Measurements from ENCODE around the gene HSCB.
A peak's percentile ranks its signal among the peaks of the same experiment; 100 is the strongest.

DNA sequence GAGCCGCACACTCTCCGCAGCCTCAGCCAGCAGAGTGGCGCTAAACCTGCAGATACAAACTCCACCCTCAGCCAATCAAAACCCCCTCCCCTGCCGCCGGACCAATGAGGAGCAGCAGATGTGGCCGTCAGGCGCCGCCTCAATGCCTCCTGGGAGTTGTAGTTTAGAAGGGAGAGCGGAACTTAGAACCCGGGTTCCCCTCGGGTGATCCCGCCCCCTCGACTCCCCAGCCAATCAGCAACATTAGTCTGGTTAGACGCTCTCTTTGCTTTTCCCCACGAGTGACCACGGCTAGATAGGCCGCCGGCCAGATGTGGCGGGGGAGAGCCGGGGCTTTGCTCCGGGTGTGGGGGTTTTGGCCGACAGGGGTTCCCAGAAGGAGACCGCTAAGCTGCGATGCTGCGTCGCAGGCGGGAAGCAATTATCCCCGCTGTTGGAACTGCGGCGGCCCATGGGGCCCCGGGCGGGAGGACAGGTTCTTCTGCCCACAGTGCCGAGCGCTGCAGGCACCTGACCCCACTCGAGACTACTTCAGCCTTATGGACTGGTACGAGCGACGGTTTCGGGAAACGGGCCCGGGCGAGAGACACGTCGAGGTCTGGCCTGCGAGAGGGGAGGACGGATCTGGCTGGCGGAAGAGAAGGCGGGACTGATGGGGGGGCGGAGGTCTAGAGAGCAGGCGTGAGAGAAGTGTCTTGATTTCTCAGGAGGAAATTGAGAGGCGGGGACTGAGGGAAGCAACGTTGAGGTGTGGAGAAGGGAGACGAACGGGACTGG, at the start of gene HSCB, which contains the start of gene CHEK2:
- TF ChIP-seq CHD2 (IDR thresholded peaks at IDR 0.05; ENCODE audit: low read depth, low read length) (peak; percentile 66; the same call in 1 of the 2 replicates), MXI1 (IDR thresholded peaks at IDR 0.05; ENCODE audit: low read depth, low read length) (no peak)

All from K562 (cell line).